KMS-11 (cell line): ENCODE measurements around the gene STEAP3.

Experiments used
- H2AFZ ChIP-seq: fragments of 200-600 bp; sonication (generic); 2 replicates; pipeline ENCODE4 v1.6.1; 2016; ENCODE audit warnings: antibody characterized with exemption, mixed run types, low read depth
- H3K27ac ChIP-seq: fragments of 200-600 bp; sonication (generic); 2 replicates; pipeline ENCODE4 v1.6.1; 2016; ENCODE audit warnings: mild to moderate bottlenecking, mixed run types
- H3K27me3 ChIP-seq: fragments of 200-600 bp; sonication (generic); 2 replicates; pipeline ENCODE4 v1.6.1; 2017; ENCODE audit warnings: mild to moderate bottlenecking, low read depth, mixed run types, moderate library complexity; ENCODE audit not compliant: insufficient read depth
- H3K36me3 ChIP-seq: fragments of 200-600 bp; sonication (generic); 2 replicates; pipeline ENCODE4 v1.6.1; 2017; ENCODE audit warnings: mild to moderate bottlenecking, mixed run types; ENCODE audit not compliant: insufficient read depth
- H3K4me1 ChIP-seq: fragments of 200-600 bp; sonication (generic); 2 replicates; pipeline ENCODE4 v1.6.1; 2016; ENCODE audit warnings: mild to moderate bottlenecking, low read depth, mixed run types; ENCODE audit not compliant: poor library complexity, severe bottlenecking
- H3K4me2 ChIP-seq: fragments of 200-600 bp; sonication (generic); 2 replicates; pipeline ENCODE4 v1.7.0; 2016; ENCODE audit warnings: mild to moderate bottlenecking, mixed run types
- H3K4me3 ChIP-seq: fragments of 200-600 bp; sonication (generic); IDR thresholded peaks from 2 replicates; pipeline ENCODE4 v1.6.1; 2017; ENCODE audit warnings: low read depth, low read length, mixed read lengths; ENCODE audit not compliant: insufficient read depth
- H3K79me2 ChIP-seq: fragments of 200-600 bp; sonication (generic); 2 replicates; pipeline ENCODE4 v1.6.1; 2016; ENCODE audit warnings: low read depth, mixed run types; ENCODE audit not compliant: insufficient read depth
- H3K9ac ChIP-seq: fragments of 200-600 bp; sonication (generic); 2 replicates; pipeline ENCODE4 v1.6.1; 2016; ENCODE audit warnings: mild to moderate bottlenecking, mixed run types
- H4K20me1 ChIP-seq: fragments of 200-600 bp; sonication (generic); 2 replicates; pipeline ENCODE4 v1.6.1; 2016; ENCODE audit warnings: mild to moderate bottlenecking, mixed run types; ENCODE audit not compliant: insufficient read depth
- TF ChIP-seq, protein P1 (sequence below): fragments of 200-600 bp; sonication (generic); conservative IDR thresholded peaks from 2 replicates; pipeline ENCODE4 v1.6.1; 2017; ENCODE audit warnings: low read depth, mild to moderate bottlenecking, antibody characterized with exemption, low read length, moderate library complexity, mixed read lengths

STEAP3 gene

DNA sequence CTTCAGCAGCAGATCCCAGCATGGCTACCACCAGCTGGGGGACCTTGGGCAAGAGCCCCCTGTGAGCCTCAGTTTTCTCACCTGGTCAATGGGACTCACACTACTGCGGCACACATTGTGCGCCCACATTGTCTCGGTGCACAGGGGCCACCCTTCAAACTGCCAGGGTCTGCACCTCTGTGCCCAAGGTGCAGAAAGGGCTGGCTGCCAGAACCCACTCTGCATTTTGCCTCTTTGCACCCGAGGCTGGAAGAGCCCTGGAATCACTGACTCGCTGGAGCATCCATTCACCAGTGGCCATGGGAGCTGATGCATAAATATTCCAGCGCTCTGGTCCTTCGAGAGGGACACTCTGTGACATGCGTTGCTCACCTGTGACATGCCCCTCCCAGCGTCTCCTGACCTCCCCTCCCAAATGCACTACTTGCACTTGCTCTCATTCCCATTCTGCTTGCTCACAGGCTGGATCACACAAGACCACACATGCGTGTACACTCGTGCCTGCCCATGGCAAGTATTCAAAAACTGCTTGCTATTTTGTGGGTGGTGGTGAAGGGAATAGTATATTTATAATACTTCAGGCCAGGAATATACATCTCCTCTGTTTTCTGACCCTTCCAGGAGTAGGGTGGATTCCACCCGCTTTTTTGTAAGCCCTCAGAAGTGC lies 46.3 kb upstream of the STEAP3 start:
- TF ChIP-seq, protein P1, sequence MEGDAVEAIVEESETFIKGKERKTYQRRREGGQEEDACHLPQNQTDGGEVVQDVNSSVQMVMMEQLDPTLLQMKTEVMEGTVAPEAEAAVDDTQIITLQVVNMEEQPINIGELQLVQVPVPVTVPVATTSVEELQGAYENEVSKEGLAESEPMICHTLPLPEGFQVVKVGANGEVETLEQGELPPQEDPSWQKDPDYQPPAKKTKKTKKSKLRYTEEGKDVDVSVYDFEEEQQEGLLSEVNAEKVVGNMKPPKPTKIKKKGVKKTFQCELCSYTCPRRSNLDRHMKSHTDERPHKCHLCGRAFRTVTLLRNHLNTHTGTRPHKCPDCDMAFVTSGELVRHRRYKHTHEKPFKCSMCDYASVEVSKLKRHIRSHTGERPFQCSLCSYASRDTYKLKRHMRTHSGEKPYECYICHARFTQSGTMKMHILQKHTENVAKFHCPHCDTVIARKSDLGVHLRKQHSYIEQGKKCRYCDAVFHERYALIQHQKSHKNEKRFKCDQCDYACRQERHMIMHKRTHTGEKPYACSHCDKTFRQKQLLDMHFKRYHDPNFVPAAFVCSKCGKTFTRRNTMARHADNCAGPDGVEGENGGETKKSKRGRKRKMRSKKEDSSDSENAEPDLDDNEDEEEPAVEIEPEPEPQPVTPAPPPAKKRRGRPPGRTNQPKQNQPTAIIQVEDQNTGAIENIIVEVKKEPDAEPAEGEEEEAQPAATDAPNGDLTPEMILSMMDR = no peak
- Histone ChIP-seq H3K27ac (no peak overlapping the region), H3K9ac (no peak overlapping the region), H3K4me3 (no peak overlapping the region), H4K20me1 (no peaks in the 10 kb centered on the region), H3K4me2 (no peak overlapping the region), H3K36me3 (no peaks in the 10 kb centered on the region), H3K27me3 (no peaks in the 10 kb centered on the region), H3K79me2 (no peaks in the 10 kb centered on the region), H3K4me1 (no peaks in the 10 kb centered on the region), H2AFZ (no peak overlapping the region)

GRCh38 chr2:119177838-119178190 lies 45.8 kb upstream of the STEAP3 start:
- Histone ChIP-seq H4K20me1 (no peaks in the 10 kb centered on the region), H3K4me2 (no peak overlapping the region), H3K4me3 (no peak overlapping the region), H3K27ac (no peak overlapping the region), H3K9ac (no peak overlapping the region), H3K36me3 (no peaks in the 10 kb centered on the region), H2AFZ (no peak overlapping the region), H3K4me1 (no peaks in the 10 kb centered on the region), H3K27me3 (no peaks in the 10 kb centered on the region), H3K79me2 (no peaks in the 10 kb centered on the region)
- TF ChIP-seq, protein P1 = no peak

GRCh38 chr2:119178776-119179175 lies 44.9 kb upstream of the STEAP3 start:
- TF ChIP-seq, protein P1 = no peak
- H4K20me1 ChIP-seq = no peaks in the 10 kb centered on the region
- no peaks in the 10 kb centered on the region for H3K4me1 ChIP-seq
- no peak overlapping the region for H3K9ac ChIP-seq
- no peaks in the 10 kb centered on the region for H3K79me2 ChIP-seq
- no peak overlapping the region for H3K4me2 ChIP-seq
- H3K27me3 ChIP-seq = no peaks in the 10 kb centered on the region
- H3K36me3 ChIP-seq = no peaks in the 10 kb centered on the region
- no peak overlapping the region for H2AFZ ChIP-seq
- no peak overlapping the region for H3K4me3 ChIP-seq
- no peak overlapping the region for H3K27ac ChIP-seq

DNA sequence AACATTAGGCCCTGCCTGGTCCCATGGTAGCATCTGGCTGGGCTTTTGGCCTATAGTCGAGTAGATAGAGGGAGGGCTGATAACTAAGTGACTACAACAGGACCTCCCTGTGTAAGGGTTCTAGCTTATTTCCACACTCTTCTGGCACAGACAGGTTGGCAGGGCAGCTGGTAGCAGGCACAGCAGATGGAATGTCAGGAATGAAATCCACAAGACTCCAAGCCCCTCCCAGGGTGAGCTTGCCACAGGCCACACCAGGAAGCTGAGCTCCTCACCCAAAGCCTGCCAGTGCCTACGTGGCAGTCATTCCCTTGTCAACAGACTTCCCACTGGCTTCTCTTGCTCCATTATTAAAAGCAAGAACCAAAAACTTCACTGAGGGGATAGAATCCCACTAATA lies 44.4 kb upstream of the STEAP3 start:
- TF ChIP-seq, protein P1 = no peak
- Histone ChIP-seq H3K27me3 (no peaks in the 10 kb centered on the region), H3K79me2 (no peaks in the 10 kb centered on the region), H3K4me3 (no peak overlapping the region), H2AFZ (no peak overlapping the region), H4K20me1 (no peaks in the 10 kb centered on the region), H3K27ac (no peak overlapping the region), H3K36me3 (no peaks in the 10 kb centered on the region), H3K9ac (no peak overlapping the region), H3K4me1 (no peaks in the 10 kb centered on the region), H3K4me2 (no peak overlapping the region)
